ENCODE measurements around the gene NTRK3. TPM values are rescaled to one million over a fixed set of nuclear protein-coding genes. Genes with fewer than 3 reads are reported as not detected.

The NTRK3 gene
- total RNA-seq, 1 donor from 2014 or later, result not detected

DNA sequence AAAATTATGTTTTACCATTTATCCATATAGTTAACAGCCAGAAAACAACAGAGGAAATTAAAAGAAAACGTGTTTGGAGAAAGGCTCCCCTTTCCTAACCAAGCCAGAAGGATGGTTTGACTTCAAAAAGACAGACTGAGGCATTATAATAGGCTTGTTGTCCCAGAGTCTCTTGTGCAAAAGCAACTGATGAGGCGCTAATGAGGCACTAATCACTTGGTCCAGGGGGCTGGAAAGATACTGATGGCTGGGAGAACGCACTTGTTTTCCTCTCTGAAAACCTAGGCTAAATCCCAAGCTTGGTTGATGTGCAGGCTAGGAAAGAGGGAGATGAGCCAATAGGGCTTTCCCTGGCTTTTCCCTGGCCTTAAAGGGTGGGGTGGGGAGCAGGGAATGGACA lies 389.6 kb downstream of the NTRK3 start:
- intact Hi-C loops (cut with micrococcal nuclease), result no loop called here
- Mint-ChIP-seq H3K9me3 (peaks cover 6% of the 10 kb centered on the region), H3K4me3 (no peak overlapping the region), H3K36me3 (ENCODE audit: low read depth) (no peaks in the 10 kb centered on the region), H3K4me1 (no peaks in the 10 kb centered on the region), H3K27ac (no peak overlapping the region), H3K27me3 (no peaks in the 10 kb centered on the region)
- CTCF ChIA-PET, result no interaction called here
- TF ChIP-seq CTCF (IDR thresholded peaks at IDR 0.05), result no peak
- DNase-seq, result no peak
- ATAC-seq (ENCODE audit: low read depth), result no peak
- POLR2A ChIA-PET, result no interaction called here

DNA sequence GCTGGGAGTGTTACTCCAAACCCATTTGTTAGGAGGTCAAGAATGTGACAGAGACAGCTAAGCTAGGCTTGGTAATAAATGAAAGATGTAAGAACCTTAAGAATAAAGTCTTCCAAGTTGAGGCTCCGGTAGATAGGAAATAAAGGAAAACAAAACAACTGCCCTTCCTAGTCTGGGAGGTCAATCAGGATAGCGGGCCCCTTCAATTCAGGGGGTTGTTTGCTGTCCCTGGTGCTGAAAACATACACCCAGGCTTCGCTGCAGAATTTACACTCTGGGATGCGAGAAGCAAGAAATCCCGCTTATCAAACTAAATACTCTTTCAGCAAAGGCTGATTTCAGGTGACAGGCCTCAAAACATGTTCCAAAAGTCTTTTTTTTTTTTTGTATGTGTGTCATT lies 393.4 kb downstream of the NTRK3 start:
- TF ChIP-seq CTCF (IDR thresholded peaks at IDR 0.05), result no peak
- H3K36me3 Mint-ChIP-seq (ENCODE audit: low read depth), result no peaks in the 10 kb centered on the region
- CTCF ChIA-PET, result no interaction called here
- no peak overlapping the region for H3K27ac Mint-ChIP-seq
- POLR2A ChIA-PET, result no interaction called here
- no peak overlapping the region for H3K4me3 Mint-ChIP-seq
- DNase-seq, result no peak
- H3K27me3 Mint-ChIP-seq, result no peaks in the 10 kb centered on the region
- no peaks in the 10 kb centered on the region for H3K4me1 Mint-ChIP-seq
- H3K9me3 Mint-ChIP-seq, result peaks cover 6% of the 10 kb centered on the region
- intact Hi-C loops (cut with micrococcal nuclease), result no loop called here
- ATAC-seq (ENCODE audit: low read depth), result no peak

GRCh38 chr15:87860743-87861142 lies 395.8 kb downstream of the NTRK3 start:
- ChIA-PET CTCF (no interaction called here), POLR2A (no interaction called here)
- DNase-seq (no peak), ATAC-seq (ENCODE audit: low read depth) (no peak)
- Mint-ChIP-seq H3K4me3 (no peak overlapping the region), H3K4me1 (no peaks in the 10 kb centered on the region), H3K36me3 (ENCODE audit: low read depth) (no peaks in the 10 kb centered on the region), H3K27ac (no peak overlapping the region), H3K9me3 (peaks cover 6% of the 10 kb centered on the region), H3K27me3 (no peaks in the 10 kb centered on the region)
- intact Hi-C loops (cut with micrococcal nuclease), result no loop called here
- no peak for TF ChIP-seq CTCF (IDR thresholded peaks at IDR 0.05)

GRCh38 chr15:87858651-87859050 lies 397.9 kb downstream of the NTRK3 start:
- no peaks in the 10 kb centered on the region for H3K36me3 Mint-ChIP-seq (ENCODE audit: low read depth)
- no peaks in the 10 kb centered on the region for H3K9me3 Mint-ChIP-seq
- ATAC-seq (ENCODE audit: low read depth) (no peak), DNase-seq (no peak)
- H3K27me3 Mint-ChIP-seq, result no peaks in the 10 kb centered on the region
- intact Hi-C loops (cut with micrococcal nuclease), result no loop called here
- no peak for TF ChIP-seq CTCF (IDR thresholded peaks at IDR 0.05)
- ChIA-PET POLR2A (no interaction called here), CTCF (no interaction called here)
- no peaks in the 10 kb centered on the region for H3K4me1 Mint-ChIP-seq
- H3K4me3 Mint-ChIP-seq, result no peak overlapping the region
- no peak overlapping the region for H3K27ac Mint-ChIP-seq

DNA sequence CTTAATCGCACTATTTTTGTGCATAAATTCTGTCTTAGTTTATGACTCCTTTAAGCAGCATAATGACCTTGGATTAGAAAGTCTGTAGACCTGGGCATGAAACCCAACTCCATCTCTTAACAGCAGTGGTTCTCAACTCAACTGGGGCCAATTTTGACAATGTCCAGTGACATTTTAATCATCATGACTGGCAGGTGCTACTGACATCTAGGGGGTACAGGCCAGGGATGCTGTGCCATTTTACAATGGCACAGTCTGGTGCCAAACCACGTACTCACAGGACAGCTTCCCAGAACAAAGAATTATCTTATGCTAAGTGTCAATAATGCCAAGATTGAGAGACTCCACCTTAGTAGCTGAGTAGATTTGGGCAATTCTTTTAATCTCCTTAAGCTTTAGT lies 405.0 kb downstream of the NTRK3 start:
- ChIA-PET CTCF (no interaction called here), POLR2A (no interaction called here)
- no peak for DNase-seq
- Mint-ChIP-seq H3K27ac (no peak overlapping the region), H3K4me3 (no peak overlapping the region), H3K36me3 (ENCODE audit: low read depth) (no peaks in the 10 kb centered on the region), H3K27me3 (no peaks in the 10 kb centered on the region), H3K4me1 (no peaks in the 10 kb centered on the region), H3K9me3 (no peaks in the 10 kb centered on the region)
- no peak for ATAC-seq (ENCODE audit: low read depth)
- intact Hi-C loops (cut with micrococcal nuclease), result no loop called here
- TF ChIP-seq CTCF (IDR thresholded peaks at IDR 0.05), result no peak

Data from activated B cell treated with CpG ODN at 0.5 μM for 24 hours (primary cell).